Mesodermal cell (in vitro differentiated cells): ENCODE data around the gene SLC22A15.

Experiments used
- H3K27ac ChIP-seq: 2 replicates; pipeline ENCODE4 v1.7.0; 2013; ENCODE audit warnings: mild to moderate bottlenecking, low read depth, low read length, moderate library complexity; ENCODE audit not compliant: severe bottlenecking
- H3K36me3 ChIP-seq: 2 replicates; pipeline ENCODE4 v1.7.1; 2013; ENCODE audit warnings: mild to moderate bottlenecking, low read length, moderate library complexity; ENCODE audit not compliant: control insufficient read depth, insufficient read depth
- H3K4me1 ChIP-seq: one replicate; pipeline ENCODE4 v1.7.1; 2013; ENCODE audit warnings: mild to moderate bottlenecking, low read length; ENCODE audit not compliant: insufficient read depth, control insufficient read depth, poor library complexity, severe bottlenecking
- H3K4me3 ChIP-seq: 2 replicates; pipeline ENCODE4 v1.7.0; 2013; ENCODE audit warnings: low read length, control low read depth, mild to moderate bottlenecking; ENCODE audit not compliant: insufficient read depth, poor library complexity, severe bottlenecking; ENCODE audit errors: extremely low read depth
- H3K9me3 ChIP-seq: 2 replicates; pipeline ENCODE4 v1.7.1; 2013; ENCODE audit warnings: mild to moderate bottlenecking, low read length, moderate library complexity; ENCODE audit not compliant: control insufficient read depth
- WGBS, 2 experiments: methylation state at CpG; one replicate each; pipeline ENCODE4 v1.1.5; 2013; ENCODE audit warnings: missing lambda C conversion rate in 2 of 2; ENCODE audit not compliant: insufficient coverage in 2 of 2; 5-methylcytosine and 5-hydroxymethylcytosine counted together

Gene SLC22A15

GRCh38 chr1:116003823-116004222, 27.5 kb downstream of the SLC22A15 start:
- no peak overlapping the region for H3K4me3 ChIP-seq
- no peaks in the 10 kb centered on the region for H3K9me3 ChIP-seq
- no CpG with 5 or more reads among the region's 1 CpG for WGBS, 2 experiments
- no peaks in the 10 kb centered on the region for H3K36me3 ChIP-seq
- H3K27ac ChIP-seq: no peak overlapping the region
- H3K4me1 ChIP-seq: no peaks in the 10 kb centered on the region

DNA sequence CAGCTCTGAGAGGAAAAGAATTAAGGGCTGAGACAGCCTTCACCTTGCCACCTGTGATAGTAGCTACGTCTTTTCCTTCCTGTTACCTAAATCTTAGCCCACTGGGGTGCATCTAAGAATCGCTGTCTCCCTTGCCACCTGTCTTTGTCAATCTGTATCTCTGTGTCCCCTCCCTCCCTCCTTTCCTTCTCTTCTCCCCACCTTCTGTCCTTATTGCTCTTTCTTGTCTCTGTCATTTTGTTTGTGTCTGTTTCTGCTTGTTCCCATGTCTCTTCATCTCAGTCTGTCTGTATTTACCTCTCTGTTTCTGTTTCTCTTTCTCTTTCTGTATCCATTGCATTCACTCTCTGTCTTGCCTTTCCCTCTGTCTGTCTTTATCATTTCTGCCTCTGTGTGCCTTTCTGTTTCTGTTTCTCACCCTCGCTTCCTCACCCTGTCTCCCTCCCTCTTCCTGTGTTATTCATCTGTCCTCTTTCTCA, 30.2 kb downstream of the SLC22A15 start:
- Histone ChIP-seq H3K4me1 (no peaks in the 10 kb centered on the region), H3K9me3 (no peaks in the 10 kb centered on the region), H3K36me3 (no peaks in the 10 kb centered on the region), H3K27ac (no peak overlapping the region), H3K4me3 (no peak overlapping the region)
- WGBS, 2 experiments: 100% methylated on average over 1 to 3 of the region's 3 CpGs

- no peaks in the 10 kb centered on the region for H3K4me1 ChIP-seq
- no peaks in the 10 kb centered on the region for H3K9me3 ChIP-seq
- no peaks in the 10 kb centered on the region for H3K36me3 ChIP-seq
- H3K27ac ChIP-seq: no peak overlapping the region
- no peak overlapping the region for H3K4me3 ChIP-seq
- WGBS, 2 experiments: 89 to 95% methylated on average over 3 of the region's 6 CpGs
Observed at GRCh38 chr1:116008656-116009390, 32.5 kb downstream of the SLC22A15 start.

GRCh38 chr1:116012716-116013115, 36.4 kb downstream of the SLC22A15 start:
- WGBS, 2 experiments: no CpG with 5 or more reads among the region's 2 CpGs
- H3K4me1 ChIP-seq: no peaks in the 10 kb centered on the region
- H3K9me3 ChIP-seq: no peaks in the 10 kb centered on the region
- H3K27ac ChIP-seq: no peak overlapping the region
- no peaks in the 10 kb centered on the region for H3K36me3 ChIP-seq
- no peak overlapping the region for H3K4me3 ChIP-seq

- H3K9me3 ChIP-seq: no peaks in the 10 kb centered on the region
- no peak overlapping the region for H3K4me3 ChIP-seq
- 88% methylated on average over 1 of the region's 1 CpG; no CpG with 5 or more reads in 1 of the 2 experiments for WGBS, 2 experiments
- no peaks in the 10 kb centered on the region for H3K4me1 ChIP-seq
- no peaks in the 10 kb centered on the region for H3K36me3 ChIP-seq
- H3K27ac ChIP-seq: no peak overlapping the region
Observed at GRCh38 chr1:116015679-116016078, 39.4 kb downstream of the SLC22A15 start.

- Histone ChIP-seq H3K4me1 (no peaks in the 10 kb centered on the region), H3K36me3 (no peaks in the 10 kb centered on the region)
- WGBS, 2 experiments: 80 to 91% methylated on average over 1 to 2 of the region's 5 CpGs
Observed at GRCh38 chr1:116018007-116018406, 41.7 kb downstream of the SLC22A15 start.

GRCh38 chr1:116019653-116020253, 43.4 kb downstream of the SLC22A15 start:
- no peaks in the 10 kb centered on the region for H3K36me3 ChIP-seq
- WGBS, 2 experiments: 100% methylated on average over 1 of the region's 4 CpGs

More at GRCh38 chr1:116018007-116018406, 41.7 kb downstream of the SLC22A15 start:
- no peak overlapping the region for H3K27ac ChIP-seq
- H3K4me3 ChIP-seq: no peak overlapping the region
- H3K9me3 ChIP-seq: no peaks in the 10 kb centered on the region

DNA sequence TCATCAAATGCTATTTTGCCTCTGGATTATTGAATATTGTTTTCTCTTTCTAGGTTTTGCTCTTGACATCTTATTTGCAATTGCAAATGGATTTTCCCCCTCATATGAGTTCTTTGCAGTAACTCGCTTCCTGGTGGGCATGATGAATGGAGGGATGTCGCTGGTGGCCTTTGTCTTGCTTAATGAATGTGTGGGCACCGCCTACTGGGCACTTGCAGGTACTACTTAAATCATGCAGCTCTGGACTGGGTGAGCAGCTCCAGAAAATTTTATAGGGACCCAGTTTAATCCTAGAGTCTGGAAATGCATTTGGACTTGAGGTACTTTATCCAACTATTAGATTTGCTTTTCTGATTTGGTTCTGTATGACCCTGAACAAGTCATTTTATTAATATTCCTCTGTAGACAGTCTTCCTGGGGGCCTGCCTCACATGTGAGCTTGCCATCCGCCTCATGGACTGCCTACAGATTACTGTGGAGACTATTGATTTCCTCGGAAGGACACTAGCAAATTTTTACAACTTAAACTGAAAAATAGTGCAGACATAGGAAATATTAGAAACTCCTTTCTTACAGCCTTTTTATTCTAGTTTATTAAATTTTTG, 44.5 kb downstream of the SLC22A15 start:
- WGBS, 2 experiments: 54 to 56% methylated on average over 4 of the region's 5 CpGs
- no peak overlapping the region for H3K4me3 ChIP-seq

More at GRCh38 chr1:116019653-116020253, 43.4 kb downstream of the SLC22A15 start:
- H3K9me3 ChIP-seq: no peaks in the 10 kb centered on the region
- H3K27ac ChIP-seq: no peak overlapping the region
- H3K4me1 ChIP-seq: no peaks in the 10 kb centered on the region
- H3K4me3 ChIP-seq: no peak overlapping the region

GRCh38 chr1:116024626-116025025, 48.3 kb downstream of the SLC22A15 start:
- H3K4me3 ChIP-seq: no peak overlapping the region
- 42 to 45% methylated on average over 2 of the region's 3 CpGs for whole genome bisulfite sequencing, 2 experiments
- no peaks in the 10 kb centered on the region for H3K36me3 ChIP-seq
- no peaks in the 10 kb centered on the region for H3K9me3 ChIP-seq
- H3K27ac ChIP-seq: no peak overlapping the region
- no peaks in the 10 kb centered on the region for H3K4me1 ChIP-seq

More for the DNA sequence above, 44.5 kb downstream of the SLC22A15 start:
- Histone ChIP-seq H3K9me3 (no peaks in the 10 kb centered on the region), H3K4me1 (no peaks in the 10 kb centered on the region), H3K27ac (no peak overlapping the region), H3K36me3 (no peaks in the 10 kb centered on the region)

DNA sequence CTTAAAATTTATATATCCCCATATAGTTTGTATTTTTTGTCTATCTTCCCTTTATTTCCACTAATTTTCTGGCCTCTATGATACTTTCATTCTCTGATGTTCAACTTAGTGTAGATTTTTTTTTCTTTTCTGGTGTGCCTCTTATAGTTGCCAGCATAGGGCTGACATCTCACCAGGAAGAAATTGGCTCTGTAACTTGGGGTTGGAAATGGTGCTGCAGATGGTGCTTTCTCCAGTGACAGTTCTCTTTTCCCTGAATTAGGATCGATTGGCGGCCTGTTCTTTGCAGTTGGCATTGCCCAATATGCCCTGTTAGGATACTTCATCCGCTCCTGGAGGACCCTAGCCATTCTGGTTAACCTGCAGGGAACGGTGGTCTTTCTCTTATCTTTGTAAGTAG, 50.3 kb downstream of the SLC22A15 start:
- Histone ChIP-seq H3K36me3 (no peaks in the 10 kb centered on the region), H3K9me3 (no peaks in the 10 kb centered on the region), H3K27ac (no peak overlapping the region), H3K4me1 (no peaks in the 10 kb centered on the region), H3K4me3 (no peak overlapping the region)
- WGBS, 2 experiments: 89% methylated on average over 3 of the region's 4 CpGs
